ENCODE data around the gene PLET1. TPM values are rescaled to one million over a fixed set of nuclear protein-coding genes. Genes with fewer than 3 reads are reported as not detected.

Gene PLET1
- total RNA-seq, 1 donor, result not detected

- no peak for DNase-seq (ENCODE audit: low read depth)
- peak overlapping the region; percentile 93 for H3K4me3 ChIP-seq (ENCODE audit: low read depth, low read length)
- TF ChIP-seq, protein P1, sequence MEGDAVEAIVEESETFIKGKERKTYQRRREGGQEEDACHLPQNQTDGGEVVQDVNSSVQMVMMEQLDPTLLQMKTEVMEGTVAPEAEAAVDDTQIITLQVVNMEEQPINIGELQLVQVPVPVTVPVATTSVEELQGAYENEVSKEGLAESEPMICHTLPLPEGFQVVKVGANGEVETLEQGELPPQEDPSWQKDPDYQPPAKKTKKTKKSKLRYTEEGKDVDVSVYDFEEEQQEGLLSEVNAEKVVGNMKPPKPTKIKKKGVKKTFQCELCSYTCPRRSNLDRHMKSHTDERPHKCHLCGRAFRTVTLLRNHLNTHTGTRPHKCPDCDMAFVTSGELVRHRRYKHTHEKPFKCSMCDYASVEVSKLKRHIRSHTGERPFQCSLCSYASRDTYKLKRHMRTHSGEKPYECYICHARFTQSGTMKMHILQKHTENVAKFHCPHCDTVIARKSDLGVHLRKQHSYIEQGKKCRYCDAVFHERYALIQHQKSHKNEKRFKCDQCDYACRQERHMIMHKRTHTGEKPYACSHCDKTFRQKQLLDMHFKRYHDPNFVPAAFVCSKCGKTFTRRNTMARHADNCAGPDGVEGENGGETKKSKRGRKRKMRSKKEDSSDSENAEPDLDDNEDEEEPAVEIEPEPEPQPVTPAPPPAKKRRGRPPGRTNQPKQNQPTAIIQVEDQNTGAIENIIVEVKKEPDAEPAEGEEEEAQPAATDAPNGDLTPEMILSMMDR (IDR thresholded peaks at IDR 0.05; ENCODE audit: insufficient read depth, low read length), result no peak
These were observed 33.2 kb downstream of the PLET1 start for GRCh38 chr11:112227471-112227870.

DNA sequence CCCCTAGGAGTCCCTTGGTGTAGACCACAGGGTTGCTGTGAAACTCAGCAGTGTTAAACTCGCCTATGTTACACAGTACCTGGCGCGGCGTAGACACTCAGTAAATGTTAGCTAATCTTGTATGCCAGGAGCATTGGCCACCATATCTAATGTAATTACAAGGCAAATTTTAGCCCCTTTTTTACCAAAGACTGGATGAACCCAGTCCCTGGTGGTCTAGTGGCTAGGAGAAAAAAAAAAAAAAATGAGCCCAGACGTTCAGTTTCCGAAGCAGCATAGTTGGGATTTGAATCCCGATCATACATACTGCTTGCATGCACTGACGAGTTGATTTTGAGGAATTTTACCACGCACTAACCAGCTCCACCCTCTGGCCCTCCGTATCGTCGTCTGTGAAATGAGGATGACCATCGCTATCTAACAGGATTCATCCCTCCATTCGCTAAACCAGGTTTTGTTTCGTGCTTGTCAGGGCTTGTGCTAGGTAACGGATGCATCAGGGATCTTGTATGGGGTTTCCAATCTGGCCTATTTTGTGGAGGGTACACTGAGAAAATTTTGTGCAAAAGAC is 33.7 kb downstream of the PLET1 start:
- peak overlapping the region; percentile 93 for H3K4me3 ChIP-seq (ENCODE audit: low read depth, low read length)
- DNase-seq (ENCODE audit: low read depth), result peak; percentile 60
- TF ChIP-seq, protein P1 (IDR thresholded peaks at IDR 0.05; ENCODE audit: insufficient read depth, low read length), result no peak

DNA sequence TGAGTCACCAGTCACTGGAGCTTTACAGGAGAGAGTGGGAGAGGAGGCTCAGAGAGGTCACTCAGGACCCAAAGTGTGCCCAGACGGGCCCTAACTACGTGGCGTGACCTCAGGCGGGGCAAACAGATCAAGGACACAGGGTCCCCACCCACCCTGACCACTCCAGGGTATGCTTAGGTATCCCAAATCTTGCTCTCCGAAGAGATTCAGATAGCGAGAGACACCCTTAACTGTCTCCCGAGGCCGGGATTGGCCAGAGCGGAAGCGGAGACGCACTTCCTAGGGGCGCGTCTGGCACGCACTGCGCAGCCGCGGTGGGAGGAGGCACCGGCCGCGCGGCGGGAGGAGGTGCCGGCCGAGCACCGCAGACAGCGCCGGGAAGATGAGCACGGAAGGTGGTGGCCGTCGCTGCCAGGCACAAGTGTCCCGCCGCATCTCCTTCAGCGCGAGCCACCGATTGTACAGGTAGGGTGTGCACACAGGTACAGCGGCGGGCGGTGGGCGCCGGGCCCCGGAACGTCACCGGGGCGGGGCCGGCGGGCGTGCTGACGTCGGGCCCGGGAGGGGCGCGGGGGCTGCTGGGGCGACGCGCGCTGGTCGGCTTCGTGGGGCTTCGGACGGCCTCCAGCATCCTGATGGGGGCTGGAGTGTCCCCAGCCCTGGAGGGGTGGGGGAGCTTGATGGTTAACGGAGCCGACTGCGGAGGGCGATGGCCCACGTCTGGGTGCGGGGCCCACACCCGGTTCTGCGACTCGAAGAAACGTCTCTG is 34.4 kb downstream of the PLET1 start, which contains the start of gene PTS:
PTS (plus strand) TSS at position 367 of the 769 bp plus-strand sequence; CDS start at position 383, 16 bp downstream.
- DNase-seq (ENCODE audit: low read depth), result peak; percentile 88
- peak within 1 kb of the TSS; percentile 93 for H3K4me3 ChIP-seq (ENCODE audit: low read depth, low read length)
- TF ChIP-seq, protein P1 (IDR thresholded peaks at IDR 0.05; ENCODE audit: insufficient read depth, low read length), result no peak

DNA sequence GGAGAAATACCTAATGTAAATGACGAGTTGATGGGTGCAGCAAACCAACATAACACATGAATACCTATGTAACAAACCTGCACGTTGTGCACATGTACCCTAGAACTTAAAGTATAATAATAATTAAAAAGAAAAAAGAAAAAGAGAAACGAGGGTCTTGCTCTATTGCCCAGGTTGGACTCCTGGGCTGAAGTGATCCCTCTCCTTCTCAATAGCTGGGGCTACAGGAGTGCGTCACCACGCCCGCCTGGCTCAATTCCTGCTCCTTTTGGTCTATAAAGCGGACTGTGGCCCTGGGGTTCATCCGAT is 35.0 kb downstream of the PLET1 start:
- H3K4me3 ChIP-seq (ENCODE audit: low read depth, low read length), result peak overlapping the region; percentile 93
- TF ChIP-seq, protein P1 (IDR thresholded peaks at IDR 0.05; ENCODE audit: insufficient read depth, low read length), result no peak
- DNase-seq (ENCODE audit: low read depth), result no peak

GRCh38 chr11:112223754-112224532 is 36.7 kb downstream of the PLET1 start:
- TF ChIP-seq, protein P1 (IDR thresholded peaks at IDR 0.05; ENCODE audit: insufficient read depth, low read length), result no peak
- no peak overlapping the region for H3K4me3 ChIP-seq (ENCODE audit: low read depth, low read length)
- DNase-seq (ENCODE audit: low read depth), result no peak

DNA sequence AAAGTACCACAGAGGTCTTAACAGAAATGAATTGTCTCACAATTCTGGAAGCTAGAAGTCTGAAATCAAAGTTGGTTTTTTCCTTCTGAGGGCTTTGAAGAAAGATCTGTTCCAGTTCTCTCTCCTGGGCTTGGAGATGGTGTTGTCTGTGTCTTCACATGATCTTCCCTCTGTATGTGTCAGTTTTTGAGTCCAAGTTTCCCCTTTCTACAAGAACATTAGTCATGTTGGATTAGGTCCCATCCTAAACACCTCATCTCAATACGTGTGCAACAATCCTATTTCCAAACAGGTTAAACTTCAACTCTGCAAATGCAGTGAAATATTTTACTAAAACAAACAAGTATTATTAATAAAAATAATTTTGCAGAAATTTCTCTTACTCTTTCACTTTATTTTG is 37.5 kb downstream of the PLET1 start:
- DNase-seq (ENCODE audit: low read depth), result peak; percentile 28
- no peak overlapping the region for H3K4me3 ChIP-seq (ENCODE audit: low read depth, low read length)
- TF ChIP-seq, protein P1 (IDR thresholded peaks at IDR 0.05; ENCODE audit: insufficient read depth, low read length), result no peak

Measured in fibroblast of the aortic adventitia (primary cell).